ENCODE data around the gene UPF1. TPM values are rescaled to one million over a fixed set of nuclear protein-coding genes. Genes with fewer than 3 reads are reported as not detected.
"Not testable (repeated sequence)": the region's sequence is repeated elsewhere in the genome, so short reads cannot be mapped to it uniquely, and the experiment has no call there.

UPF1 gene
- total RNA-seq, 1 donor from 2014 or later: 69.8 TPM

DNA sequence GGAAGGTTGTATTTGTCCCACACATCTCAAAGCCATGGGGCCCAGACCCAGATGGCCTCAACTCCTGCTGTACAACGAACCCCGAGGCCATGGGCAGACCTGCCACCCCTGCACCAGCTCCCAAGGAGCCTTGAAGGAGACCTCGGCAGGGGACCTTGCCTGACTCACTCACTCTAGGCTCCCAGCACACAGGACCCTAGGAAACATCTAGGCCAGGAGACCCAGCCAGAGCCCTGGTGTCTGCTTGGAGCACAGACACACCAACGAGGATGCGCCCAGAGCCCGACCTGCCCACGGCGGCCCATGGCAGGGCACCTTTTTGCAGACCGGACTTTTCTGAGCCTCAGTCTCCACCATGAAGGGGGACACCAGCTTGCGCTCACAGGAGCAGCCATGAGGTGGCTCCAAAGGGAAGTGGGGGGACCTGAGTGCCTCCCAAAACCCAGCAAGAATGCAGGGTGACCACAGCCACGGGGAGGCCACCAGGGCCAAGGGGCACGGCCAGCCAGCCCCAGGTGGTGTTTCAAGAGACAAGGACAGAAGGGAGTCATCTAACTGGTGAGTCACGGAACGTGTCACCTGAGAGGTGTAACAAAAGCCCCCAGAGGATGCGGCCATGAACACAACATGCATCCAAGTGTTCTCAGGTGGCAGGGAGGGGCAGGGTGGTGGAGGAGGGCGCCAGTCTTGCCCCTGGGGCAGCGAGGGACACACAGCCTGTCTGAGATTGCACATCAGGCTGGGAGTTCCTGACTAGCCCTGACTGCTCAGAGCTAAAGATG, 69.1 kb downstream of the UPF1 start:
- Mint-ChIP-seq H3K27me3 (ENCODE audit: insufficient read depth, low read depth) (peaks cover 3% of the 10 kb centered on the region), H3K36me3 (peaks cover 8% of the 10 kb centered on the region), H3K9me3 (no peaks in the 10 kb centered on the region), H3K4me1 (peaks cover 6% of the 10 kb centered on the region), H3K27ac (no peak overlapping the region), H3K4me3 (no peak overlapping the region)
- TF ChIP-seq EZH2 (IDR thresholded peaks at IDR 0.05): no peak
- TF ChIP-seq, protein P1, sequence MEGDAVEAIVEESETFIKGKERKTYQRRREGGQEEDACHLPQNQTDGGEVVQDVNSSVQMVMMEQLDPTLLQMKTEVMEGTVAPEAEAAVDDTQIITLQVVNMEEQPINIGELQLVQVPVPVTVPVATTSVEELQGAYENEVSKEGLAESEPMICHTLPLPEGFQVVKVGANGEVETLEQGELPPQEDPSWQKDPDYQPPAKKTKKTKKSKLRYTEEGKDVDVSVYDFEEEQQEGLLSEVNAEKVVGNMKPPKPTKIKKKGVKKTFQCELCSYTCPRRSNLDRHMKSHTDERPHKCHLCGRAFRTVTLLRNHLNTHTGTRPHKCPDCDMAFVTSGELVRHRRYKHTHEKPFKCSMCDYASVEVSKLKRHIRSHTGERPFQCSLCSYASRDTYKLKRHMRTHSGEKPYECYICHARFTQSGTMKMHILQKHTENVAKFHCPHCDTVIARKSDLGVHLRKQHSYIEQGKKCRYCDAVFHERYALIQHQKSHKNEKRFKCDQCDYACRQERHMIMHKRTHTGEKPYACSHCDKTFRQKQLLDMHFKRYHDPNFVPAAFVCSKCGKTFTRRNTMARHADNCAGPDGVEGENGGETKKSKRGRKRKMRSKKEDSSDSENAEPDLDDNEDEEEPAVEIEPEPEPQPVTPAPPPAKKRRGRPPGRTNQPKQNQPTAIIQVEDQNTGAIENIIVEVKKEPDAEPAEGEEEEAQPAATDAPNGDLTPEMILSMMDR (IDR thresholded peaks at IDR 0.05): no peak
- no peak for TF ChIP-seq EZH2phosphoT487 (IDR thresholded peaks at IDR 0.05)
- H3K4me3 ChIP-seq: no peak overlapping the region
- peaks cover 11% of the 10 kb centered on the region for H3K4me1 ChIP-seq
- H4K20me1 ChIP-seq (ENCODE audit: low read depth): peaks cover 11% of the 10 kb centered on the region
- no peak overlapping the region for H3K4me2 ChIP-seq
- H3F3A ChIP-seq (ENCODE audit: low read depth): peaks cover 21% of the 10 kb centered on the region
- no peaks in the 10 kb centered on the region for H3K36me3 ChIP-seq
- H3K27ac ChIP-seq: no peak overlapping the region
- no peak for DNase-seq (ENCODE audit: low spot score)
- no peak overlapping the region for H2AFZ ChIP-seq (replicated peaks)
- no peak overlapping the region for H3K9ac ChIP-seq
- H3K79me2 ChIP-seq (ENCODE audit: low read depth): no peaks in the 10 kb centered on the region
- H3K27me3 ChIP-seq: peaks cover 14% of the 10 kb centered on the region
- H3K9me3 ChIP-seq (ENCODE audit: low read depth): no peaks in the 10 kb centered on the region

DNA sequence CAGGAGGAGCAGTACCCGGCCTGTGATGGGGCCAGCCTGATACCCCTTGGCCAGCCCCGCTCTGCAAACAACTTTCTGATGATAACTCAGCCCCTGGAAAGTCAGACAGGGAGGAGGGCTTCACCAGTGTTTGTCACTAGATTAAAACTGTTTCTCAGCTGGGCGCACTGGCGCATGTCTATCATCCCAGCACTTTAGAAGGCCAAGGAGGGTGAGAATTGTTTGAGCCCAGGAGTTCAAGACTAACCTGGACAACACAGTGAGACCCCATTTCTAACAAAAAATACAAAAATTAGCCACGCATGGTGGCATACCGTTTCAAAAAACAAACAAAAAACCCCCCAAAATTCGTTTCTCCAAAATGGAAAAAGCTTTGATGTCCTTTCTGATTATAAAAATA, 69.7 kb downstream of the UPF1 start:
- Histone ChIP-seq H2AFZ (replicated peaks) (no peak overlapping the region), H3K4me1 (peaks cover 11% of the 10 kb centered on the region), H4K20me1 (ENCODE audit: low read depth) (peaks cover 11% of the 10 kb centered on the region), H3F3A (ENCODE audit: low read depth) (peaks cover 19% of the 10 kb centered on the region), H3K9me3 (ENCODE audit: low read depth) (no peaks in the 10 kb centered on the region), H3K27ac (no peak overlapping the region), H3K79me2 (ENCODE audit: low read depth) (no peaks in the 10 kb centered on the region), H3K36me3 (no peaks in the 10 kb centered on the region), H3K4me2 (no peak overlapping the region), H3K4me3 (no peak overlapping the region), H3K9ac (no peak overlapping the region), H3K27me3 (peaks cover 9% of the 10 kb centered on the region)
- TF ChIP-seq, protein P1 (IDR thresholded peaks at IDR 0.05): no peak
- TF ChIP-seq EZH2phosphoT487 (IDR thresholded peaks at IDR 0.05) (no peak), EZH2 (IDR thresholded peaks at IDR 0.05) (no peak)
- no peak for DNase-seq (ENCODE audit: low spot score)
- peaks cover 6% of the 10 kb centered on the region for H3K4me1 Mint-ChIP-seq
- peaks cover 3% of the 10 kb centered on the region for H3K27me3 Mint-ChIP-seq (ENCODE audit: insufficient read depth, low read depth)
- H3K27ac Mint-ChIP-seq: no peak overlapping the region
- peaks cover 8% of the 10 kb centered on the region for H3K36me3 Mint-ChIP-seq
- H3K9me3 Mint-ChIP-seq: no peaks in the 10 kb centered on the region
- H3K4me3 Mint-ChIP-seq: no peak overlapping the region

DNA sequence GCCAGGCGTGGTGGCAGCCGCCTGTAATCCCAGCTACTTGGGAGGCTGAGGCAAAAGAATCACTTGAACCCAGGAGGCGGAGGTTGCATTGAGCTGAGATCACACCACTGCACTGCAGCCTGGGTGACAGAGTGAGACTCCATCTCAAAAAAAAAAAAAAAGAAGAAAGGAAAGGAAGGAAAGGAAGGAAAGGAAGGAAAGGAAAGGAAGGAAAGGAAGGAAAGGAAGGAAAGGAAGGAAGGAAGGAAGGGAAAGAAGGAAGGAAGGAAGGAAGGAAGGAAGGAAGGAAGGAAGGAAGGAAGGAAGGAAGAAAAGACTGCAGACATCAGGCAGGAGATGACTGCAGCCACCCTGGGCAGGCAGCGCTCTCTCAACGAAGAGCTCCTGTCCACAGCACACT, 70.8 kb downstream of the UPF1 start:
- not testable (repeated sequence) for H3K4me3 Mint-ChIP-seq; H3K4me1 Mint-ChIP-seq; H3K27me3 Mint-ChIP-seq (ENCODE audit: insufficient read depth, low read depth); H3K9me3 Mint-ChIP-seq; H3K27ac Mint-ChIP-seq; H3K36me3 ChIP-seq; DNase-seq (ENCODE audit: low spot score); H3F3A ChIP-seq (ENCODE audit: low read depth); H3K27ac ChIP-seq; H3K9me3 ChIP-seq (ENCODE audit: low read depth); H3K4me2 ChIP-seq; H3K36me3 Mint-ChIP-seq; H3K27me3 ChIP-seq; H2AFZ ChIP-seq (replicated peaks); H3K9ac ChIP-seq; H3K79me2 ChIP-seq (ENCODE audit: low read depth); H3K4me3 ChIP-seq
- Histone ChIP-seq H3K4me1 (peaks cover 11% of the 10 kb centered on the region), H4K20me1 (ENCODE audit: low read depth) (peaks cover 11% of the 10 kb centered on the region)
